ENCODE measurements around the gene GUCY2C.
A peak's percentile ranks its signal among the peaks of the same experiment; 100 is the strongest.

GUCY2C gene

DNA sequence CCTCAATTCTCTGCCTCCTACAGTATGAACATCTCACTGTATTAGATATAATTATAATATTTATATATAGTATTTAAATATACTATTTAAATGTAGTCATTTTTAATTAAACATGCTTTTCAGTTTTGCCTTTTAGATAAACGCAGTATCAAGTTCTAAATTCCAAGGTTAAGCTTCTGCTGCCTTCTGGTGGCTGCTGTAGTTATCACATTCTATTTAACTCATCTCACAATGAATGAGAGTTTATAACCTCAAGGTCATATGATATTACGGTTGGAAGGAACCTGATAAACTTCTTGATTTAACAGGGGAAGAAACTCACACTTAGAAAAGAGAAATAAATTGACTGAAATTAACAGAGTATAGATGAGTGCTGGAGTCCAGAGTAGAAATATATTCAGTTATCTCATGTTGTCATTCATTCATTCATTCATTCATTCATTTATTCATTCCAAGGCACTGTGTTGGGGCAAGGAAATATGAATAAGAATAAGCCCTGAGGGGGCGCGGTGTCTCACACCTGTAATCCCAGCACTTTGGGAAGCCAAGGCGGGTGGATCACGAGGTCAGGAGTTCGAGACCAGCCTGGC lies 31.9 kb downstream of the GUCY2C start:
- Histone ChIP-seq H3K9me3 (ENCODE audit: severe bottlenecking) (no peaks in the 10 kb centered on the region), H3K4me3 (ENCODE audit: low read depth, low read length) (no peak overlapping the region), H3K27ac (no peak overlapping the region), H3K36me3 (no peaks in the 10 kb centered on the region), H3K27me3 (ENCODE audit: insufficient read depth, low read depth, severe bottlenecking) (no peaks in the 10 kb centered on the region)
- TF ChIP-seq, protein P1, sequence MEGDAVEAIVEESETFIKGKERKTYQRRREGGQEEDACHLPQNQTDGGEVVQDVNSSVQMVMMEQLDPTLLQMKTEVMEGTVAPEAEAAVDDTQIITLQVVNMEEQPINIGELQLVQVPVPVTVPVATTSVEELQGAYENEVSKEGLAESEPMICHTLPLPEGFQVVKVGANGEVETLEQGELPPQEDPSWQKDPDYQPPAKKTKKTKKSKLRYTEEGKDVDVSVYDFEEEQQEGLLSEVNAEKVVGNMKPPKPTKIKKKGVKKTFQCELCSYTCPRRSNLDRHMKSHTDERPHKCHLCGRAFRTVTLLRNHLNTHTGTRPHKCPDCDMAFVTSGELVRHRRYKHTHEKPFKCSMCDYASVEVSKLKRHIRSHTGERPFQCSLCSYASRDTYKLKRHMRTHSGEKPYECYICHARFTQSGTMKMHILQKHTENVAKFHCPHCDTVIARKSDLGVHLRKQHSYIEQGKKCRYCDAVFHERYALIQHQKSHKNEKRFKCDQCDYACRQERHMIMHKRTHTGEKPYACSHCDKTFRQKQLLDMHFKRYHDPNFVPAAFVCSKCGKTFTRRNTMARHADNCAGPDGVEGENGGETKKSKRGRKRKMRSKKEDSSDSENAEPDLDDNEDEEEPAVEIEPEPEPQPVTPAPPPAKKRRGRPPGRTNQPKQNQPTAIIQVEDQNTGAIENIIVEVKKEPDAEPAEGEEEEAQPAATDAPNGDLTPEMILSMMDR (IDR thresholded peaks at IDR 0.05; ENCODE audit: low read depth, low read length) = peak; percentile 48
- DNase-seq = peak; percentile 17

GRCh38 chr12:14663002-14663401 lies 33.4 kb downstream of the GUCY2C start:
- TF ChIP-seq, protein P1 (IDR thresholded peaks at IDR 0.05; ENCODE audit: low read depth, low read length) = no peak
- Histone ChIP-seq H3K27ac (no peak overlapping the region), H3K4me3 (ENCODE audit: low read depth, low read length) (no peak overlapping the region), H3K36me3 (no peaks in the 10 kb centered on the region), H3K27me3 (ENCODE audit: insufficient read depth, low read depth, severe bottlenecking) (no peaks in the 10 kb centered on the region), H3K9me3 (ENCODE audit: severe bottlenecking) (no peaks in the 10 kb centered on the region)
- no peak for DNase-seq

DNA sequence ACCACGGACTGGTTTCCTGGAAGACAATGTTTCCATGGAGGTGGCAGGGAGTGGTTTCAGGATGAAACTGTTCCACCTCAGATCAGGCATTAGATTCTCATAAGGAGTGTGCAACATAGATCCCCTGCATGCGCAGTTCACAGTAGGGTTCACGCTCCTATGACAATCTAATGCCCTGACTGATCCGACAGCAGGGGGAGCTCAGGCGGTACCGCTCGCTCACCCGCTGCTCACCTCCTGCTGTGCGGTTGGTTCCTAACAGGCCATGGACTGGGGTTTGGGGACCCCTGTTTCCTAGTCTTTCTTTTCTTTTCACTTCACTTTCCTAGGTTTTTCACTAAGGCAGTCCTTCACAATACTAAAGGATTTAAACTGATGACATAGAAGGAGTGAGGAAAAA lies 39.6 kb downstream of the GUCY2C start:
- Histone ChIP-seq H3K27me3 (ENCODE audit: insufficient read depth, low read depth, severe bottlenecking) (no peaks in the 10 kb centered on the region), H3K4me3 (ENCODE audit: low read depth, low read length) (no peak overlapping the region), H3K9me3 (ENCODE audit: severe bottlenecking) (no peaks in the 10 kb centered on the region), H3K27ac (no peak overlapping the region), H3K36me3 (no peaks in the 10 kb centered on the region)
- TF ChIP-seq, protein P1 (IDR thresholded peaks at IDR 0.05; ENCODE audit: low read depth, low read length) = peak; percentile 12; the same call in 1 of the 2 replicates
- DNase-seq = no peak

DNA sequence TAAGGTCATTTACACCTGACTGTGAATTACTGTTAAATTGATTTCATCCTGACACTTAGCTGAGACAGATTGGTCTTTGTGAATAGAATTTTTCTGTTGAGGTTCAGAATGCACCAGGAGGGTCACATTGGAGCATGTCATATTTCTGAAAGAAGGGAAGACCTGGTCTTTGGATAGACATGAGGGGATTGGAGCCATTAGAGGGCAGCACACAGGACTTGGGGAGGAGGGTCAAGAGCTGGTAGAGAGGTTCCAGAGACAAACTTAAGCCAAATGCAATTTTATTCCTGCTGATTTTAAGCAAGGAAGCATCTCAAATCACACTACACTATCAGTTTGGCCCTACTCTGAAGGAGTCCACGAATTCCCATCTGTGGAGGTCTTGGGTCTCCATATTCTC lies 41.1 kb downstream of the GUCY2C start:
- Histone ChIP-seq H3K9me3 (ENCODE audit: severe bottlenecking) (no peaks in the 10 kb centered on the region), H3K4me3 (ENCODE audit: low read depth, low read length) (no peak overlapping the region), H3K27me3 (ENCODE audit: insufficient read depth, low read depth, severe bottlenecking) (no peaks in the 10 kb centered on the region), H3K27ac (no peak overlapping the region), H3K36me3 (no peaks in the 10 kb centered on the region)
- TF ChIP-seq, protein P1 (IDR thresholded peaks at IDR 0.05; ENCODE audit: low read depth, low read length) = no peak
- DNase-seq = no peak

DNA sequence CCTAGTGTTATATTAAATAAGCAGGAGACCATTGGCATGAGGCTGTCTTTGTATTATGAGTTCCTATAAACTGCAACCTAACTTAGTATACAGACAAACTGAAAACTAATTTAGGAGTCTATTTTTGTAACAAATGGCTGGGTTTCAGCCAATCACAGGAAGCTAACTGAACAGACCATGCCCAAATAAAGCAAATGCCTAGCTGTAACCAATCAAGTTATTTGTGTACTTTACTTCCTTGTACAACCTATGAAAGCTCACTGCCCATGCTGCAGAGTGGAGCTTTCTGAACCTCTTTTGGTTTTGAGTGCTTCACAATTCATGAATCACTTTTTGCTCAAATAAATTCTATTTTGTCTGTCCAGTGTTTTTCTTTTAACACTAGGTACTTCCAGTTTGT lies 41.6 kb downstream of the GUCY2C start:
- H3K36me3 ChIP-seq = no peaks in the 10 kb centered on the region
- no peaks in the 10 kb centered on the region for H3K27me3 ChIP-seq (ENCODE audit: insufficient read depth, low read depth, severe bottlenecking)
- H3K27ac ChIP-seq = no peak overlapping the region
- no peaks in the 10 kb centered on the region for H3K9me3 ChIP-seq (ENCODE audit: severe bottlenecking)
- TF ChIP-seq, protein P1 (IDR thresholded peaks at IDR 0.05; ENCODE audit: low read depth, low read length) = no peak
- no peak for DNase-seq
- no peak overlapping the region for H3K4me3 ChIP-seq (ENCODE audit: low read depth, low read length)

DNA sequence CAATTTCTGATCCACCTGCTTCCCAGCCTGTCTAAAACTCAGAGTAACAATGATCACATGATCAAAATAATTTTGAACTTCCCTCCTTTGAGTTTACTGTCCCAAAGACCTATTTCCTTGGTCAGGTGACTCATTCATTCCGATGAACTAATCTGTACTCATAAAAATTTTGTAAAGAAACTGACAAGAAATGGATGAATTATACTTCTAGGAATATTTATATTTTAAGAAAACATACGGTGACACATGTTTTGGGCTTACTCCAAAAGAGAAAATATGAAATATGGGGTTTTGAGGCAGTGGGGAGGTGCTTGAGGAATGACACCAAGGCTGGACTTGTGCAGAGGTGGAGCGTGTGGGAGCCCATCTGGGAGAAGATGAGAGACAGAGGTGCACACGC lies 42.0 kb downstream of the GUCY2C start:
- Histone ChIP-seq H3K36me3 (no peaks in the 10 kb centered on the region), H3K27me3 (ENCODE audit: insufficient read depth, low read depth, severe bottlenecking) (no peaks in the 10 kb centered on the region), H3K4me3 (ENCODE audit: low read depth, low read length) (no peak overlapping the region), H3K9me3 (ENCODE audit: severe bottlenecking) (no peaks in the 10 kb centered on the region), H3K27ac (no peak overlapping the region)
- TF ChIP-seq, protein P1 (IDR thresholded peaks at IDR 0.05; ENCODE audit: low read depth, low read length) = no peak
- DNase-seq = no peak
